Colonic mucosa (tissue), 4 donors: ENCODE results near the gene LCE3A. TPM values are rescaled to one million over a fixed set of nuclear protein-coding genes. Genes with fewer than 3 reads are reported as not detected.

Experiments used
- DNase-seq: peaks from one replicate; pipeline ENCODE4 v3.0.0-alpha.2; 2020
- H3K27ac ChIP-seq: fragments of 200-600 bp; one replicate; pipeline ENCODE4 v1.8.0; 2021
- H3K27me3 ChIP-seq: fragments of 200-600 bp; one replicate; pipeline ENCODE4 v1.8.0; 2021
- H3K36me3 ChIP-seq: fragments of 200-600 bp; one replicate; pipeline ENCODE4 v1.8.0; 2021
- H3K4me1 ChIP-seq: fragments of 200-600 bp; one replicate; pipeline ENCODE4 v1.8.0; 2021; ENCODE audit warnings: mild to moderate bottlenecking
- H3K4me3 ChIP-seq: fragments of 200-600 bp; one replicate; pipeline ENCODE4 v1.8.0; 2021
- H3K9ac ChIP-seq, 2 donors: one replicate each; pipeline ENCODE4 v1.7.0; 2013; ENCODE audit warnings: control low read depth in 2 of 2, low read depth in 2 of 2, low read length in 2 of 2
- H3K9me3 ChIP-seq: fragments of 200-600 bp; one replicate; pipeline ENCODE4 v1.8.0; 2021
- intact Hi-C: fragments of 100-400 bp; cut with DNase I; formaldehyde crosslinking; loops from one replicate; pipeline ENCODE4 v1.14.1; 2022
- total RNA-seq, 2 donors: library from RNA; stranded (reverse); fragmentation: NEBNext Ultra II Directional in 1 of 2; extraction: Animal tissue kit (Norgen Biotek cat#: 25700) in 1 of 2; gene quantifications; one replicate each; pipeline ENCODE4 v1.2.1, GENCODE V29; 2021
- TF ChIP-seq, protein P1 (sequence below): fragments of 200-600 bp; IDR thresholded peaks from one replicate; pipeline ENCODE4 v1.8.0; 2022; ENCODE audit warnings: antibody characterized with exemption, mild to moderate bottlenecking
- donor health status: healthy.
- donor health status: DM: no; HTN: no; CAD: no.
- donor health status: DM: no; HTN: no; CAD: no.

LCE3A gene
- total RNA-seq, 2 donors from 2014 or later = not detected

DNA sequence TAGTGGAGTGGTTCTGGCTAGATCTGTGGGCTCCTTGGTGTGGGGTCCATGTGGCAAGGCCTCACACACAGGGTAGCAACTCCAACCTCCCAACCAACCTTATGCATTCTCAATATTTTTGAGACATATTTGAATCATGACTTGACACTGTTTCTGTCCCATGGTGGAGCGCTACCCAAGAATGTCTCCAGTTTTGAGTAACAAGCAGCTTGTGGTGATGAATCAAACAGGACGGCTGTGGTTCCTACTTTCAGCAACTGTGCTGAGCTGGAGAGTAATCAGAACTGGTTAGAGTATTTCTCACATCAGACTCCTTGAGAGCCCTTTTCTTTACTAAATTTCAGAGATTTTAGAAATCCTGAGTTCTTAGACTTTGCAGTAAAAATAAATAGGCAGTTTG, 45.7 kb downstream of the LCE3A start:
- DNase-seq = no peak
- intact Hi-C loops = loop anchor here (10.0 kb wide), 1 partner anchor 58 kb away; no protein-coding TSS in a partner anchor
- H3K4me3 ChIP-seq = no peak overlapping the region
- no peaks in the 10 kb centered on the region for H3K27me3 ChIP-seq
- TF ChIP-seq, protein P1, sequence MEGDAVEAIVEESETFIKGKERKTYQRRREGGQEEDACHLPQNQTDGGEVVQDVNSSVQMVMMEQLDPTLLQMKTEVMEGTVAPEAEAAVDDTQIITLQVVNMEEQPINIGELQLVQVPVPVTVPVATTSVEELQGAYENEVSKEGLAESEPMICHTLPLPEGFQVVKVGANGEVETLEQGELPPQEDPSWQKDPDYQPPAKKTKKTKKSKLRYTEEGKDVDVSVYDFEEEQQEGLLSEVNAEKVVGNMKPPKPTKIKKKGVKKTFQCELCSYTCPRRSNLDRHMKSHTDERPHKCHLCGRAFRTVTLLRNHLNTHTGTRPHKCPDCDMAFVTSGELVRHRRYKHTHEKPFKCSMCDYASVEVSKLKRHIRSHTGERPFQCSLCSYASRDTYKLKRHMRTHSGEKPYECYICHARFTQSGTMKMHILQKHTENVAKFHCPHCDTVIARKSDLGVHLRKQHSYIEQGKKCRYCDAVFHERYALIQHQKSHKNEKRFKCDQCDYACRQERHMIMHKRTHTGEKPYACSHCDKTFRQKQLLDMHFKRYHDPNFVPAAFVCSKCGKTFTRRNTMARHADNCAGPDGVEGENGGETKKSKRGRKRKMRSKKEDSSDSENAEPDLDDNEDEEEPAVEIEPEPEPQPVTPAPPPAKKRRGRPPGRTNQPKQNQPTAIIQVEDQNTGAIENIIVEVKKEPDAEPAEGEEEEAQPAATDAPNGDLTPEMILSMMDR = no peak
- H3K36me3 ChIP-seq = no peaks in the 10 kb centered on the region
- no peaks in the 10 kb centered on the region for H3K4me1 ChIP-seq
- H3K27ac ChIP-seq = no peak overlapping the region
- H3K9ac ChIP-seq = no peak overlapping the region
- H3K9me3 ChIP-seq = no peaks in the 10 kb centered on the region

Other genes with a start within 250 kb of the LCE3A start
- not detected for gene CRNN, start 208.8 kb downstream of the LCE3A start, total RNA-seq
- not detected for gene LCE5A, start 112.3 kb downstream of the LCE3A start, total RNA-seq
- gene CRCT1, start 108.6 kb downstream of the LCE3A start, total RNA-seq = not detected
- gene LCE3E, start 56.3 kb downstream of the LCE3A start, total RNA-seq = not detected
- not detected for gene LCE3D, start 42.6 kb downstream of the LCE3A start, total RNA-seq
- gene LCE3C, start 22.9 kb downstream of the LCE3A start, total RNA-seq = not detected
- not detected for gene LCE3B, start 9.3 kb downstream of the LCE3A start, total RNA-seq
- gene LCE2D, start 40.3 kb upstream of the LCE3A start, total RNA-seq = not detected
- gene LCE2C, start 52.2 kb upstream of the LCE3A start, total RNA-seq = not detected
- gene LCE2B, start 63.0 kb upstream of the LCE3A start, total RNA-seq = not detected
- not detected for gene LCE2A, start 75.2 kb upstream of the LCE3A start, total RNA-seq
- gene LCE4A, start 85.1 kb upstream of the LCE3A start, total RNA-seq = not detected
- gene KPRP, start 134.9 kb upstream of the LCE3A start, total RNA-seq = not detected
- gene LCE1F, start 152.0 kb upstream of the LCE3A start, total RNA-seq = not detected
- not detected for gene LCE1E, start 163.2 kb upstream of the LCE3A start, total RNA-seq
- gene LCE1D, start 173.6 kb upstream of the LCE3A start, total RNA-seq = not detected
- gene LCE1C, start 183.5 kb upstream of the LCE3A start, total RNA-seq = not detected
- gene LCE1B, start 188.9 kb upstream of the LCE3A start, total RNA-seq = not detected
- not detected for gene LCE1A, start 204.4 kb upstream of the LCE3A start, total RNA-seq
- not detected for gene LCE6A, start 219.8 kb upstream of the LCE3A start, total RNA-seq
- gene LCE7A, start 236.9 kb upstream of the LCE3A start, total RNA-seq = not detected